ENCODE measurements around the gene RBP3.

- TF ChIP-seq CTCF (IDR thresholded peaks at IDR 0.05) (no peak), ZFX (IDR thresholded peaks at IDR 0.05; ENCODE audit: borderline replicate concordance) (no peak)
Measured at GRCh38 chr10:47332946-47333345, 15.2 kb upstream of the RBP3 start.
